Measurements from ENCODE around the gene LRRC52.

LRRC52 gene

GRCh38 chr1:165537356-165538109 lies 6.3 kb upstream of the LRRC52 start:
- no peak for DNase-seq

- DNase-seq = peak; percentile 1
Measured at GRCh38 chr1:165539306-165539705, 4.5 kb upstream of the LRRC52 start.

- no peak for DNase-seq
Measured at GRCh38 chr1:165539908-165540307, 3.9 kb upstream of the LRRC52 start.

GRCh38 chr1:165542015-165542631 lies 1.7 kb upstream of the LRRC52 start:
- DNase-seq = no peak

- DNase-seq = no peak
Measured at GRCh38 chr1:165542647-165543046, 1.2 kb upstream of the LRRC52 start.

- DNase-seq = no peak
Measured at GRCh38 chr1:165544996-165545395, 1.2 kb downstream of the LRRC52 start.

- DNase-seq = no peak
Measured at GRCh38 chr1:165545974-165546373, 2.2 kb downstream of the LRRC52 start.

GRCh38 chr1:165549973-165550372 lies 6.2 kb downstream of the LRRC52 start:
- no peak for DNase-seq

GRCh38 chr1:165551469-165551868 lies 7.7 kb downstream of the LRRC52 start:
- DNase-seq = no peak

- DNase-seq = no peak
Measured at GRCh38 chr1:165560883-165561656, 17.3 kb downstream of the LRRC52 start.

GRCh38 chr1:165562571-165562970 lies 18.8 kb downstream of the LRRC52 start:
- DNase-seq = no peak

GRCh38 chr1:165563551-165563950 lies 19.8 kb downstream of the LRRC52 start:
- DNase-seq = no peak

- DNase-seq = no peak
Measured at GRCh38 chr1:165564561-165564960, 20.8 kb downstream of the LRRC52 start.

GRCh38 chr1:165565751-165566490 lies 22.1 kb downstream of the LRRC52 start:
- DNase-seq = no peak

- no peak for DNase-seq
Measured at GRCh38 chr1:165570078-165570477, 26.3 kb downstream of the LRRC52 start.

- DNase-seq = no peak
Measured at GRCh38 chr1:165573787-165574186, 30.0 kb downstream of the LRRC52 start.

GRCh38 chr1:165574295-165574694 lies 30.5 kb downstream of the LRRC52 start:
- DNase-seq = no peak

GRCh38 chr1:165575468-165576099 lies 31.8 kb downstream of the LRRC52 start:
- no peak for DNase-seq

GRCh38 chr1:165576536-165576935 lies 32.7 kb downstream of the LRRC52 start:
- no peak for DNase-seq

GRCh38 chr1:165577707-165578106 lies 33.9 kb downstream of the LRRC52 start:
- DNase-seq = no peak

GRCh38 chr1:165580931-165581871 lies 37.4 kb downstream of the LRRC52 start:
- peak; percentile 46 for DNase-seq
